Hematopoietic multipotent progenitor cell treated with erythropoietin and hydrocortisone succinate and interleukin-3 and kit ligand, for 15 days (in vitro differentiated cells): ENCODE data around the gene CDK17.

Experiments
- DNase-seq: peaks from one replicate; pipeline ENCODE4 v3.0.0-alpha.2; 2015; ENCODE audit warnings: low spot score

CDK17 gene

GRCh38 chr12:96261557-96261956 is 138.7 kb downstream of the CDK17 start:
- no peak for DNase-seq

- DNase-seq: no peak
These were observed 139.6 kb downstream of the CDK17 start for GRCh38 chr12:96260644-96261043.

DNA sequence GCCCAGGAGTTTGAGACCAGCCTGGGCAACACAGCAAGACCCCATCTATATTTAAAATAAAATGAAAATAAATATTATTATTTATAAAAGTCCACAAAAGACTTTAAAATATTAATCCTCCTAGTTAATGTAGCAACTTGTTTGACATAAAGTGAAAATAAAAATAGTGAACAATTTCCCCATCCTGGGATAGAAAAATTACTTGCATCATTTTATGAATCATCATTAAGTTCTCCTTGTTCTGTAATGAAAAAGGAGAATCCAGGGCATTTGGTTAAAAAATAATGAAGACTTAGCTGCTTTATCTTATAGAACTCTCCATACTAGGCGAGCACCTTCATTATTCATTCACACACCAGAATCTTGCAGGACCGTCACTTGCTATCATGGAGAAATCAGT is 140.0 kb downstream of the CDK17 start:
- no peak for DNase-seq

DNA sequence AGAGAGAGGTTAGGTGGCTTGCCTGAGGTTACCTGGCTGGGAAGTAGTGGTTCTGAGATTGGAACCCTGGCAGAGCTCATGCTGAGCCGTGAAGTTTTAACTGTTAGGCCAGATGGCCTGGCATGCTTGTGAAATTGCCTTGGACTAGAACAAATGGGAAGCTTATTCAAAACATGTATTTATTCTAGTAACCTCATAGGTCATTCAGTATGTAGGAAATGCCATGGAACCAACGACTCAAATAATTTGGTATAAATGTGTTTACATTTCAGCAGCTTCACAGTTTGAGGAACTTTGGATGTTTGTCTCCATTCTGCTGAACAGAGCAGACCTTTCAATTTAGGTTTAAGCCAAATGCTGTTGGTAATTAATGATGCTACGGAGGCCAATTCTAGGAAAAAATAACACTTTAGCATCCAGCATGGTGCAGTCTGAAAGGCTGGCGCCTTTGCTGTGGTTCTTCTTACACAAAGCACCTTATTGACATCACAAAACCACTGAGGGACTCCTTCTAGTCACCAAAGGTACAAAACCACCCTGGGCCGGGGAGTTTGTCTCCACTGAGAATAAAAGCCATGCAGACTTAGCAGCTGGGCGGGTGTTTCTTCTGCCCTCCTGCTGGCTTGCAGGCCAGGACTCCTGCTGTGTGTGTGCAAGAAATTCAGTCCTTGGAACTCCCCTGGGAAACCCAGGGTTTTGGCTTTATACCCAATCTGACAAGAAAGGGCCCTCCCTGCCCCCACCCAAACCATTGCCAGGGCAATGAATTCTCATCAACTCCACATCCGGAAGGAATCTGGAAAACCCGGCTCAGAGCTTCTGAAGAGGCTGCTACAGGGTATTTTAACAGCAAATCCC is 141.9 kb downstream of the CDK17 start:
- DNase-seq: no peak

DNA sequence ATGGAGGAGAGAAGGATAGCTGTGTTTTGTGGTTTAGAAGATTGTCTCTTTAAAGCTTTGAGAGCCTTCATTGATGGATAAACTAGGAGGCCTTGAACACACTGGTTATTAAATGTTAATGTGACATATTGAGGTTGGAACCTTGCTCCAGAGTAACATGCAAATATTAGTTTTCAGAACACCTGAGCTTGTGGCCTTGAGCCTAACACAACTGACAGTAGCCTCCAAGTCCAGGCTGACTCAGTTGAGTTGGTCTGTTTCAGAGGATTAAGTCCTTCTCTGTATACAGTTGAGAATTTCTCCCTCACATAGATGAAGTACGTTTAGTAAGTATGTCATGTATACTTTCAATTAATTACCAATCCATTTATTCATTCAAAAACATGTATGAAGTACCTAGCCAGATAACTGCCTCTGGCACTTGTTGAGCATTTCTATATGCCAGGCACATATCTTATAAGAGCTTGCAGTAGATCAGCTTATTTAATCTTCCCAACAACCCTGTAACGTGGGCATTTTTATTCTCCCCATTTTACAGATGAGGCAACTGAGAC is 142.6 kb downstream of the CDK17 start:
- no peak for DNase-seq

- DNase-seq: no peak
These were observed 143.4 kb downstream of the CDK17 start for GRCh38 chr12:96256672-96257361.

GRCh38 chr12:96255077-96255476 is 145.2 kb downstream of the CDK17 start:
- no peak for DNase-seq

DNA sequence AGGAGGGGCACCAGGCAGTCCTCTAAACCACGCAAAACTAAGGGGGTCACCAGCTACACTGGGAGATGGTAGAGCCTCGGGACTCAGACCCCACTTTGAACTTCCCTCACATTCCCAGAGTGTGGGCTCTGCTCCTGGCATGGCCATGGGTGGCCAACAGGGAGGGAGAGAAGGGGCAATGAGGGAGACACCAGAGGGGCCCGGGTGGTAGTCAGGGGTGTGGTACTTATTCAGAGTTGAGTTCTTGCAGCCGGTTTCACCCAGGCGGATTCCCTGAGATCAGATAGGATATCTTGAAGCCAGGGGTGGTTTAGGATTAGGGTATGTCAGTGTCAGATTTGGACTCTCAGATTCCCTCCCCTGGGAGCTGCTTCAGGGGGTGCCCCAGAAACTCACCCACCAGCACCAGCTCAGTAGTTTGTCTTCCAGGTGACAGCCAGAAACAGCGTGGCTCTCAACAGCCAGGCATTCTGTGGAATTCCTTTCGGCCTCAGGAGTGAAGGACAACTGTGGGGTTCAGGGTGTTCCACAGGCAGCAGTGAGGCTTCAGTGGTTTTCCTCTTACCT is 150.0 kb downstream of the CDK17 start:
- no peak for DNase-seq

DNA sequence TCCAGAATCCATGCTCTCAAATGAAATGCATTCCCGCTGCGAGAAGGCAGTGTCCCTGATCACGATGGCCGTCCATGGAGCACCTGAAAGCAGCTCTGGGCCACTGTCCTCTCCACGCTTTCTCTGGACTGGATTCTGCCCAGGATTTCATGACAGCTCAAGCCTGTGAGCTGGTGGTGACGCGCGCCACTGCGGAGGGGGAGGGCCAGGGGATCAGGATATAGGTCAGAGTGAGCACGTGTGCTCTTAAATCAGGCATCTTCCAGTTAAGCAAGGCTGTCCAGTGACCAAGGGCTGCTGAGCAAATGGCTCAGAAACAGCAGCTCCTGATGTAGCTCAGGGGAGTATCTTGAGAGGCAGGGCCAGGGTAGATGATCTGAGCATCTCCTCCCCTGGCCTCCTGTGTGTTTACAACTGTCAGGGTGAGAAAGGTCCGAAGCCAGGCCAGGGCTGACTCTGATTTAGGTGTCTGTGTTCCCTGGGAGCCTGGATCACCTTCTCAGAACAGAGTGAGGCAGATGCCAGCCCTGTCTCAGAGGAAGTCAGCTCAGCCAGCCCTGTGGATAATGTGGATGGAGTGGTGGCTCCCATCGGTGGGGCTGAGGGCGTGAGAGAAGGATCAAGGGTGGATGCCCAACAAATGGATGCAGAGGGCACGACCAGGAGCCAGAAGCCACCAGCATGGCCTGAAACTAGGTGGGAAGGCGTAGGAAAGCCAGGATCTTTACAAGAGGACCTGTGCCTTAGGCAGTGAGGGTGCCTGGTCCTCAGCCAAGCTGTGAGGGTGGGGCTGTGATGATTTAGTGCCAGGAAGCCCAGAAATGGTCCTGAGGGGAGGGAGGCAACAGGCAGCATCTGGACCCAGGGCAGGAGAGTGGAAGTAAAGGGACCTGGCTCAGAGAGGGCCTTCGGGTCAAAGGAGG is 150.8 kb downstream of the CDK17 start:
- DNase-seq: no peak

DNA sequence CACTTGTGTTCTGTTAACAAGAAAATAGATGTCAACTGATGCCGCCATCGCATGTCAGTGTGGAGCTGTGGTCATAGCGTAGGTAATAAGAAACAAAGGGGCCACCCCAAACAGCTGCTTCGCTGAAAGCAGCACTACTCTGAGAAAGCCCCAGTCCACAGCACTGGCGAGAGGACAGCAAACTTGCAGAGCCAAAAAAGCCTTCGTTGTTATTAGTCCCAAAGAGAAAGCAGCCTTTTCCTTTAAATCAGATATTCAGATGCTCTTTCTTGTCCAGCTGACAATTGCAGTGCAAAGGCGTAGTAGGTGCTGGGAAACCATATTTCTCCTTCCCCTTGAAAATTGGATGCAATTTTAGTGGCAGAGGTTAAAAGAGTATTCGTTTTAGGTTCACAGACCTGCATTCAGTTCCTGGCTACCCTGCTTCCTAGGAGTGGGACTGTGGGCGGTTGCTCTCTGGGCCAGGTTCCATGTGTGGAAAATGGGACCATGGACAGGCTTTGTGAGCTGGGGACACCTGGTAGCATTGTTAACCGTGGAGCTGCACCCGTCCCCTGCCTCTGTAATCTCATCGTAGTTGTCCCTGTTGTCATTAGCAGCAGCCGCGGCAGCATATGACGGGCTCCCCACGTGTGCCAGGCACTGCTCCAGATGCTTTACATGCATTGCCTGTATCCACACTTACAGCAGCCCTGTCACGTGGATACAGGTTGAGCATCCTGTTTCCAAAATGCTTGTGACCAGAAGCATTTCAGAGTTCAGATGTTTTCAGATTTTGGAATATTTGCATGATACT is 151.9 kb downstream of the CDK17 start:
- DNase-seq: no peak

DNA sequence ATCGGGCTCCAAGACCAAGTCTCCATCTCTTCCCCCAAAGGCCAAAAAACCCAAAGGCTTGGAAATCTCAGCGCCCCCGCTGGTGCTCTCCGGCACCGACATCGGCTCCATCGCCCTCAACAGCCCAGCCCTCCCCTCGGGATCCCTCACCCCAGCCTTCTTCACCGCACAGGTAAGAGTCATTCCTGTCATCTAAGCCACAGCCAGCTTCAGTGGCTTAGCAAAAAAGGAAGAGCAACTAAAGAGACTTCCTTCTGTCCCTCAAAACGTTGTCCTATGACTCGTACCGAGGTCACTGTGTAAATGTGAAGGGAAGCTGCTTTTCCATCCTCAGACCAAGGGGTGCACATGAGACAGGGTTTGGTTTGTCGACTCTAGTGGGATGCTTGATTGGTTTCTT is 152.7 kb downstream of the CDK17 start:
- DNase-seq: no peak

DNA sequence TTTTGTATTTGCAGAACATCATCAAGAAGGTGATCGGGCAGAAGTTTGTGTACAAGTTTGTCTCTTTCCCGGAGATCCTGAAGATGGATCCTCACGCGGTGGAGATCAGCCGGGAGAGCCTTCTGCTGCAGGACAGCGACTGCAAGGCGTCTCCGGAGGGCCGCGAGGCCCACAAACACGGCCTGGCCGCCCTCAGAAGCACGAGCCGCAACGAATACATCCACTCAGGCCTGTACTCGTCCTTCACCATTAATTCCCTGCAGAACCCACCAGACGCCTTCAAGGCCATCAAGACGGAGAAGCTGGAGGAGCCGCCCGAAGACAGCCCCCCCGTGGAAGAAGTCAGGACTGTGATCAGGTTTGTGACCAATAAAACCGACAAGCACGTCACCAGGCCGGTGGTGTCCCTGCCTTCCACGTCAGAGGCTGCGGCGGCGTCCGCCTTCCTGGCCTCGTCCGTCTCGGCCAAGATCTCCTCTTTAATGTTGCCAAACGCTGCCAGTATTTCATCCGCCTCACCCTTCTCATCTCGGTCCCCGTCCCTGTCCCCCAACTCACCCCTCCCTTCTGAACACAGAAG is 153.2 kb downstream of the CDK17 start:
- DNase-seq: no peak

GRCh38 chr12:96244826-96245225 is 155.4 kb downstream of the CDK17 start:
- DNase-seq: no peak

DNA sequence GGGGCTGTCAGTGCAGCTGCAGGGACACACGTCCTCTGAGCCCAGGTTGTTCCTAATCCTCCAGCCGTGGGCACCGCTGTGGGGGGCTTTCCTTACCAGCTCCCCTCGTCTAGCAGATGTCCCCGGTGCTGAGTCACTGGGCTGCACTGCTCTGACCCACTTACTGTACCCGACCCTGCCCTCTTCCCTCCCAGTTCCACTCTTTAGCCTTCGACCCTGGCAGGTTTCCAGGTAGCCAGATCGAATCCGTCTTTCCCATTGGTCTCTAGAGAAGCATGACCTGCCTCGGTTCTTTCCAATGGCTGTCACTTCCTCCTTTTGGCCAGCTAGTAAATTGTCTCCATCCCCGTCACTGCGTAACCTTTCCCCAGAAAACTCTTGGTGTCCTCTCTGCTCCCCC is 157.6 kb downstream of the CDK17 start:
- DNase-seq: no peak

- no peak for DNase-seq
These were observed 158.4 kb downstream of the CDK17 start for GRCh38 chr12:96241846-96242256.

GRCh38 chr12:96241431-96241830 is 158.8 kb downstream of the CDK17 start:
- no peak for DNase-seq

DNA sequence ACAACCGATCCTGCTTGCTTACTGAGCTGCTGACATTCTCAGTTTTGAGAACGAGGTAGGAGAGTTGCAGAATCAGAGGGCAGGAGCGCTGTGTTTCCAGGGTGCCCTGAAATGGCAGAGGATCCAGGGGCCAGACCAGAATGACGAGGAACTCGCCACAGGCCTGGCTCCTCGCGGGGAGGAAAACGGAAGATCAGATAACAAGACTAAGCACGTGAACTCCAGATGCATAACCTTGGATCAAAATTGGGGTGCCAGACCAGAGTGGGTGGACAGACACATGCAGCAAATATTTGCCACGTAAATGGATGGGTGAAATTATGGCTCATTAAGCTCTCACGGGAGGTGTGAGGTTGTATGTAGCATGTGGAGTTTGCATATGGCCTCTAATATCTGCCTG is 159.6 kb downstream of the CDK17 start:
- DNase-seq: no peak

DNA sequence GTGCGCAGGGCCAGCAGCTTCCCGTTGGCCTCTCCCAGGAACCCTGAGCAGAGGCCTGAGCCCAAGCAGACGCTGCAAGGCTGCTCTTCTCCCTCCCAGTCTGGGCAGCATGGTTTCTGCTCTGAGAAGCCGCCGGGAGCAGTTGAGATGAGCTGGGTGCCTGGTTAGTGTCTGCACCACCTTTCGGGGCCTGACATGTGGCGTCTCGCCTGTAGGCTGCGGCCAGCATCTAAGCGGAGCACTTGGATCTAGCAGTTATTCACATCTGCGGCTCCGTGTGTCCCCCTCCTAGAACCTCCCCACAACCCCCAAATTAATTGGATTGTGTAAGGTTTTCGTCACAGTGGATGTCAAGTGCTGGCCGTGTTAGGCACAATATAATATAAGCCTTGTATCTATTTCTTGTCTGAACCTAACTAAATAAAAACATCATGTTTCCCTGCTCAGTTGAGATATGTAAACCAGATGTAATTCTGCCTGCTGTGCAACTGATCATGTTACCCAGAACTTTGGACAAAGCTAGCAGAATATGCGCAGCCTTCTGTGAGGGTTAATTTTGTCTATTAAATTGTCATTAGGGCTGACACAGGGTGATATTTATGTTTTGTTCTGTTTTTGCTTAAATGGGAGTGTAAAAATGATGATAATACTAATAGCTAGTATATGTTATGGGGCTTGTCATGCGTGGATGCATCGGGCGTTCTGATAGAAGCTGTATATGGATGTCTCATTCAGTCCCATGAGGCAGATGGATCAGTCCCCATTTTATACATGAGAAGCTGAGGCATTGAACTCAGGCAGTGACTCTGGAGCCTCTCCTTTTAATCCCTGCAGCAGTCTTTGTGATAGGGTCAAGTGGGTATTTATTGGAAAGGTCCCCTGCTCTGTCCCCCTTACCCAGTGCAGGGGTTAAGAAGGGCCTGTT is 160.3 kb downstream of the CDK17 start:
- DNase-seq: no peak

DNA sequence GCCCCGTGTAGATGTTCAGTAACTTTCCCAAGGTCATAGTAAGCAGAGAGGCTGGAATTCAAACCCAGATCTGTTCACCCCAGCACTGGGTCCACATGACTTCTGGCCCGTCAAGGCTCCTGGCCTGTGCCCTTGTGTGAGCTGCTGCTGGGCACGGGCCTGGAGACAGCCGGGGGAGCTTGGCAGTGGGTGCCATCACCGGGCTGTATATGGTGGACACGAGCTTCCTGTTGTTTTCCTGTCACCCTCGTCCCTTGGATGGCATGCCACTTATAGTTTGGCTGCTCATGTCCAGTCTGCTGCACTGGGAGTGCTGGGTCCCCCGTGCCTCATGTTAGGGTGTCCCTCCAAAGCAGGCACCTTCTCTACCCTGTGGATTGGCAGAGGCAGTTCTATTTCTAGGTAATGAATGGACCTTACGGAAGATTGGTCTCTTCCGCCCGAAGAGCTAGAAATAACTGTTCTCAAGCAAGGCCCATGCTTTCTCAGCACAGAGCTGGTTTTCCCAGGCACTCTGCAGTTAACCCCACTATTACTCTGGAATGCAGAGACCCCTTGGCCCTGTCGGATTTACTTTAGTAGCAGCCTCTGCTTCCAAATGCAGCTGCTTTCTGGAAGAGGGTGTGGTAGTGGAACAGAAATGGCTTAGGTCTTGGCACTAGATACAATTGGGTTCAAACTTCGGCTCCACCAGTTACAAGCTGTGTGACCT is 161.7 kb downstream of the CDK17 start:
- DNase-seq: no peak
